Tibial nerve (tissue), 4 donors: Measurements from ENCODE around the gene CLCN2. TPM values are rescaled to one million over a fixed set of nuclear protein-coding genes. Genes with fewer than 3 reads are reported as not detected.

Experiments
- DNase-seq, 2 donors: peaks; one replicate each; pipeline ENCODE4 v3.0.0-alpha.2; 2019; ENCODE audit warnings: low spot score in 2 of 2
- H3K27ac ChIP-seq, 4 donors: fragments of 200-600 bp; sonication (generic) in 3 of 4; one replicate each; pipeline ENCODE4 v1.5.1; 2017 to 2019; ENCODE audit warnings: mild to moderate bottlenecking in 1 of 4
- H3K27me3 ChIP-seq, 2 donors: fragments of 200-600 bp; sonication (generic) in 1 of 2; one replicate each; pipeline versions ENCODE4 v1.5.1 to v1.6.0; 2017 to 2019
- H3K36me3 ChIP-seq, 3 donors: fragments of 200-600 bp; sonication (generic); one replicate each; pipeline ENCODE4 v1.5.1; 2018 to 2019
- H3K4me1 ChIP-seq, 4 donors: fragments of 200-600 bp; sonication (generic) in 3 of 4; one replicate each; pipeline ENCODE4 v1.5.1; 2017 to 2019
- H3K4me3 ChIP-seq, 4 donors: fragments of 200-600 bp; sonication (generic) in 3 of 4; one replicate each; pipeline ENCODE4 v1.5.1; 2017 to 2019; ENCODE audit warnings: mild to moderate bottlenecking in 1 of 4, moderate library complexity in 1 of 4
- H3K9me3 ChIP-seq, 4 donors: fragments of 200-600 bp; sonication (generic) in 3 of 4; one replicate each; pipeline ENCODE4 v1.5.1; 2017 to 2019
- EP300 ChIP-seq, 2 donors: sonication (generic); formaldehyde crosslinking; IDR thresholded peaks; one replicate each; pipeline ENCODE4 v1.6.1; 2017; ENCODE audit warnings: antibody characterized with exemption in 2 of 2, mild to moderate bottlenecking in 1 of 2
- POLR2A ChIP-seq, 2 donors: fragments of 450-650 bp; IDR thresholded peaks; one replicate each; pipeline ENCODE4 v1.6.1; 2017; ENCODE audit warnings: antibody characterized with exemption in 2 of 2, mild to moderate bottlenecking in 2 of 2, moderate library complexity in 2 of 2
- WGBS, 2 donors: methylation state at CpG; one replicate each; pipeline ENCODE4 v1.1.5; 2018; 5-methylcytosine and 5-hydroxymethylcytosine counted together
- total RNA-seq, 4 donors: library from RNA; depleted of rRNA; stranded (reverse); fragments of >200 nt; gene quantifications; one replicate each; pipeline ENCODE4 v1.1.0, GENCODE V29; 2016
- TF ChIP-seq, protein P1 (sequence below), 5 experiments: fragments of 200-600 bp in 3 of 5; fragments of 450-650 bp in 2 of 5; sonication (generic) in 3 of 5; IDR thresholded peaks; one replicate each; pipeline ENCODE4 v1.5.1; 2016 to 2019; ENCODE audit warnings: antibody characterized with exemption in 5 of 5, mild to moderate bottlenecking in 3 of 5, moderate library complexity in 2 of 5

Gene CLCN2
- total RNA-seq, 4 donors from 2014 or later, result 51.3 to 86.3 (median 54.9) TPM

DNA sequence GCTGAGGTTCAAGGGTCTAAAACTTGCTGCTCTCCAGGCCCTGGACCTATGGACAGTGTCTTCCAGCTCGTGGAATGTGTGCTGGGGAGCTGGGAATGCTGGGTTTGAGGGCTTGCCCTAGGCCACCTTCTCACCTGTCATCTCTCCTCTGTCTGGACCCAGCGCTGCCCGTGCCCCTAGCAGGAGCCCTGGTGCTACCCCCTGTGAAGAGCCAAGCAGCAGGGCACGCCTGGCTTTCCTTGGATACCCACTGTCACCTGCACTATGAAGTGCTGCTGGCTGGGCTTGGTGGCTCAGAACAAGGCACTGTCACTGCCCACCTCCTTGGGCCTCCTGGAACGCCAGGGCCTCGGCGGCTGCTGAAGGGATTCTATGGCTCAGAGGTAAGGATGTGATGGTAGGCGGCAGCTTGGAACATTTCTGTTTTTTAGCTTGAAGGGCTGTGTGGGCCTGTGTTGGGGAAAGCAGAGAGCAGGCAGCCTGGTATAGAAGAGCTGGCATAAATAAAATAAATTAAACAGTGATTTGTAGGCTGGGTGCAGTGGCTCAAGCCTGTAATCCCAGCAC is 23.5 kb upstream of the CLCN2 start:
- Histone ChIP-seq H3K4me1 (peaks cover 0 to 17% (median 8%) of the 10 kb centered on the region in 4 donors), H3K4me3 (no peak overlapping the region), H3K9me3 (no peaks in the 10 kb centered on the region), H3K36me3 (peaks cover 0 to 38% (median 0%) of the 10 kb centered on the region in 3 donors), H3K27me3 (peaks cover 0 to 11% of the 10 kb centered on the region in 2 donors), H3K27ac (no peak overlapping the region)
- TF ChIP-seq, protein P1, sequence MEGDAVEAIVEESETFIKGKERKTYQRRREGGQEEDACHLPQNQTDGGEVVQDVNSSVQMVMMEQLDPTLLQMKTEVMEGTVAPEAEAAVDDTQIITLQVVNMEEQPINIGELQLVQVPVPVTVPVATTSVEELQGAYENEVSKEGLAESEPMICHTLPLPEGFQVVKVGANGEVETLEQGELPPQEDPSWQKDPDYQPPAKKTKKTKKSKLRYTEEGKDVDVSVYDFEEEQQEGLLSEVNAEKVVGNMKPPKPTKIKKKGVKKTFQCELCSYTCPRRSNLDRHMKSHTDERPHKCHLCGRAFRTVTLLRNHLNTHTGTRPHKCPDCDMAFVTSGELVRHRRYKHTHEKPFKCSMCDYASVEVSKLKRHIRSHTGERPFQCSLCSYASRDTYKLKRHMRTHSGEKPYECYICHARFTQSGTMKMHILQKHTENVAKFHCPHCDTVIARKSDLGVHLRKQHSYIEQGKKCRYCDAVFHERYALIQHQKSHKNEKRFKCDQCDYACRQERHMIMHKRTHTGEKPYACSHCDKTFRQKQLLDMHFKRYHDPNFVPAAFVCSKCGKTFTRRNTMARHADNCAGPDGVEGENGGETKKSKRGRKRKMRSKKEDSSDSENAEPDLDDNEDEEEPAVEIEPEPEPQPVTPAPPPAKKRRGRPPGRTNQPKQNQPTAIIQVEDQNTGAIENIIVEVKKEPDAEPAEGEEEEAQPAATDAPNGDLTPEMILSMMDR (IDR thresholded peaks at IDR 0.05), result no peak
- TF ChIP-seq POLR2A (IDR thresholded peaks at IDR 0.05), result no peak
- TF ChIP-seq EP300 (IDR thresholded peaks at IDR 0.05), result no peak
- DNase-seq, result no peak
- WGBS, 2 donors, result 91 to 93% methylated on average over 8 of the region's 8 CpGs

DNA sequence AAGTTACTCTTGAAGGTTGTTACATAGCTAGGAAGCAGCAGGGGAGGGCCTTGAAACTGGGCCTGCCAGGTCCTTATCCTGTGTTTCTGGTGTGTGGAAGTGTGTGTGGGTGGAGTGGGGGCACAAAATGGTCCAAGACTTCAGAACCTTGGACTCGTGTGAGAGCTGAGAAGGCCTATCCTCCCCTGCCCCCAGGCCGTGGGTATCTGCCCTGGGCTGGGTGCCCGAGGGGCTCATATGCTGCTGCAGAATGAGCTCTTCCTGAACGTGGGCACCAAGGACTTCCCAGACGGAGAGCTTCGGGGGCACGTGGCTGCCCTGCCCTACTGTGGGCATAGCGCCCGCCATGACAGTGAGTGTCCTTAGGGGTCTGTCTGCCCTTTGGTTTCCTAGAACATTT is 22.9 kb upstream of the CLCN2 start:
- no peak overlapping the region for H3K27ac ChIP-seq
- H3K9me3 ChIP-seq, result no peaks in the 10 kb centered on the region
- no peak overlapping the region for H3K4me3 ChIP-seq
- WGBS, 2 donors, result 81 to 92% methylated on average over 9 of the region's 9 CpGs
- TF ChIP-seq, protein P1 (IDR thresholded peaks at IDR 0.05), result no peak
- TF ChIP-seq EP300 (IDR thresholded peaks at IDR 0.05) (no peak), POLR2A (IDR thresholded peaks at IDR 0.05) (no peak)
- peaks cover 0 to 38% (median 0%) of the 10 kb centered on the region in 3 donors for H3K36me3 ChIP-seq
- peaks cover 0 to 11% of the 10 kb centered on the region in 2 donors for H3K27me3 ChIP-seq
- peaks cover 0 to 22% (median 8%) of the 10 kb centered on the region in 4 donors for H3K4me1 ChIP-seq
- DNase-seq, result no peak

DNA sequence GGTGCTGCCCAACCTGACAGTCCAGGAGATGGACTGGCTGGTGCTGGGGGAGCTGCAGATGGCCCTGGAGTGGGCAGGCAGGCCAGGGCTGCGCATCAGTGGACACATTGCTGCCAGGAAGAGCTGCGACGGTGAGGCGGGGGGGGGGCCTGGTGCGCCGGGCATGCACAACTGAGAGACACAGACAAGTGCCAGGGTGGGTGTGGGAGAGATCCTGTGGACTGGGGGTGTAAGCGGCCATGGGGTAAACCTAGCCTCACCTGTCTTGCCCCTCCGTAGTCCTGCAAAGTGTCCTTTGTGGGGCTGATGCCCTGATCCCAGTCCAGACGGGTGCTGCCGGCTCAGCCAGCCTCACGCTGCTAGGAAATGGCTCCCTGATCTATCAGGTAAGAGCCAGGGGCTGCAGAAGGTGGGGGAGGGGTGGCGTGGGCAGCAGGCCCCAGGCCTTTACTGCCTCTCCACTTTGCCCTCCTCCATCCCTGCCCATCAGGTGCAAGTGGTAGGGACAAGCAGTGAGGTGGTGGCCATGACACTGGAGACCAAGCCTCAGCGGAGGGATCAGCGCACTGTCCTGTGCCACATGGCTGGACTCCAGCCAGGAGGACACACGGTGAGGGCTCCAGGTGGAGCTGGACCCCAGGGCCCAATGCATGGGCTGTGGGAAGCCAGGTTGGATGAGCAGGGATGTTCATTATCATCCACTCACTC is 21.8 kb upstream of the CLCN2 start:
- WGBS, 2 donors, result 94 to 95% methylated on average over 12 to 15 of the region's 15 CpGs
- peaks cover 0 to 31% (median 0%) of the 10 kb centered on the region in 3 donors for H3K36me3 ChIP-seq
- no peak overlapping the region for H3K27ac ChIP-seq
- peaks cover 0 to 11% of the 10 kb centered on the region in 2 donors for H3K27me3 ChIP-seq
- H3K4me1 ChIP-seq, result peaks cover 0 to 34% (median 8%) of the 10 kb centered on the region in 4 donors
- TF ChIP-seq, protein P1 (IDR thresholded peaks at IDR 0.05), result no peak
- TF ChIP-seq POLR2A (IDR thresholded peaks at IDR 0.05), result no peak
- TF ChIP-seq EP300 (IDR thresholded peaks at IDR 0.05), result no peak
- DNase-seq, result no peak
- H3K9me3 ChIP-seq, result no peaks in the 10 kb centered on the region
- no peak overlapping the region for H3K4me3 ChIP-seq

DNA sequence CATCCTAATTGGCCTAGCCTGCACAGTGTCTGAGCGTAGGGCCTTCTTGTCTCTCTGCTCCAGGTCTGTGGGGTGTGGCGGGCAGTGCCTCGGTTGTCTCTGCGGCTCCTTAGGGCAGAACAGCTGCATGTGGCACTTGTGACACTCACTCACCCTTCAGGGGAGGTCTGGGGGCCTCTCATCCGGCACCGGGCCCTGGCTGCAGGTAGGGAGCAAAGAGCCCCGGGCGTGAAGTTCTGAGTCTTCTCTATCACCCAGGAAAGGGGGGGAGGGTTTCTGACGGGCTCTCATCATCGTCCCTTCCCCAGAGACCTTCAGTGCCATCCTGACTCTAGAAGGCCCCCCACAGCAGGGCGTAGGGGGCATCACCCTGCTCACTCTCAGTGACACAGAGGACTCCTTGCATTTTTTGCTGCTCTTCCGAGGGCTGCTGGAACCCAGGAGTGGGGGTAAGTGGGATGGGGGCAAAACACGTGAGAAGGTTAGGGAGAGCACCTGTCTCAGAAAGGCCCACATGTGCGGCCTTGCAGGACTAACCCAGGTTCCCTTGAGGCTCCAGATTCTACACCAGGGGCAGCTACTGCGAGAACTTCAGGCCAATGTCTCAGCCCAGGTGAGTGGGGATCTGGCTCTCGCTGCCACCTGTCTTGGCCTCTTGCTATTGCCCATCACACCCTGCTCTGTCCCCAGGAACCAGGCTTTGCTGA is 21.1 kb upstream of the CLCN2 start:
- Histone ChIP-seq H3K9me3 (no peaks in the 10 kb centered on the region), H3K4me1 (peaks cover 0 to 40% (median 8%) of the 10 kb centered on the region in 4 donors), H3K36me3 (peaks cover 0 to 26% (median 0%) of the 10 kb centered on the region in 3 donors), H3K27me3 (peaks cover 0 to 17% of the 10 kb centered on the region in 2 donors), H3K4me3 (no peak overlapping the region), H3K27ac (no peak overlapping the region)
- WGBS, 2 donors, result 89 to 90% methylated on average over 16 of the region's 16 CpGs
- DNase-seq, result no peak
- TF ChIP-seq POLR2A (IDR thresholded peaks at IDR 0.05), result no peak
- TF ChIP-seq, protein P1 (IDR thresholded peaks at IDR 0.05), result no peak
- no peak for TF ChIP-seq EP300 (IDR thresholded peaks at IDR 0.05)
